Loucy (cell line): ENCODE measurements around the gene KRTAP9-9.
"Not testable (repeated sequence)": the region's sequence is repeated elsewhere in the genome, so short reads cannot be mapped to it uniquely, and the experiment has no call there.

Experiments
- H2AFZ ChIP-seq: fragments of 200-600 bp; sonication (generic); 2 replicates; pipeline ENCODE4 v1.6.0; 2016; ENCODE audit warnings: antibody characterized with exemption, mild to moderate bottlenecking, low read length, moderate library complexity
- H3F3A ChIP-seq: fragments of 200-600 bp; 2 replicates; pipeline ENCODE4 v1.6.0; 2016; ENCODE audit warnings: antibody characterized with exemption, low read depth, mild to moderate bottlenecking
- H3K27me3 ChIP-seq: fragments of 200-600 bp; sonication (generic); 2 replicates; pipeline ENCODE4 v1.6.1; 2014; ENCODE audit warnings: low read length, mild to moderate bottlenecking; ENCODE audit not compliant: insufficient read depth, poor library complexity, severe bottlenecking
- H3K36me3 ChIP-seq: fragments of 200-600 bp; sonication (generic); 2 replicates; pipeline ENCODE4 v1.6.1; 2016; ENCODE audit warnings: low read length; ENCODE audit not compliant: insufficient read depth
- H3K4me1 ChIP-seq: fragments of 200-600 bp; sonication (generic); 2 replicates; pipeline ENCODE4 v1.5.1; 2014; ENCODE audit warnings: low read length, mild to moderate bottlenecking; ENCODE audit not compliant: insufficient read depth, poor library complexity, severe bottlenecking
- H3K4me2 ChIP-seq: fragments of 200-600 bp; sonication (generic); 2 replicates; pipeline ENCODE4 v1.6.0; 2014; ENCODE audit warnings: antibody characterized with exemption, low read length, low read depth, mild to moderate bottlenecking; ENCODE audit not compliant: poor library complexity, severe bottlenecking
- H3K4me3 ChIP-seq: fragments of 200-600 bp; sonication (generic); 2 replicates; pipeline ENCODE4 v1.5.1; 2014; ENCODE audit warnings: low read length, mild to moderate bottlenecking, mixed read lengths; ENCODE audit not compliant: poor library complexity, severe bottlenecking
- H3K79me2 ChIP-seq: fragments of 200-600 bp; sonication (generic); 2 replicates; pipeline ENCODE4 v1.6.1; 2014; ENCODE audit warnings: low read length; ENCODE audit not compliant: insufficient read depth
- H3K9ac ChIP-seq: fragments of 200-600 bp; sonication (generic); 2 replicates; pipeline ENCODE4 v1.6.0; 2014; ENCODE audit warnings: mild to moderate bottlenecking, low read depth, low read length, moderate library complexity; ENCODE audit not compliant: poor library complexity, severe bottlenecking
- H3K9me2 ChIP-seq: fragments of 200-600 bp; sonication (generic); replicated peaks from 2 replicates; pipeline ENCODE4 v1.6.1; 2016; ENCODE audit warnings: low read depth, low read length, mixed read lengths
- H3K9me3 ChIP-seq: fragments of 200-600 bp; sonication (generic); 2 replicates; pipeline ENCODE4 v1.6.1; 2014; ENCODE audit warnings: mild to moderate bottlenecking, antibody characterized with exemption, low read length, low read depth; ENCODE audit not compliant: insufficient read depth
- H4K20me1 ChIP-seq: fragments of 200-600 bp; sonication (generic); 2 replicates; pipeline ENCODE4 v1.6.0; 2014; ENCODE audit warnings: antibody characterized with exemption, low read length, mild to moderate bottlenecking; ENCODE audit not compliant: insufficient read depth, poor library complexity, severe bottlenecking
- CTCF ChIP-seq: fragments of 200-600 bp; sonication (generic); conservative IDR thresholded peaks from 2 replicates; pipeline ENCODE4 v1.5.1; 2014; ENCODE audit warnings: mild to moderate bottlenecking, antibody characterized with exemption, low read length
- EZH2phosphoT487 ChIP-seq: fragments of 200-600 bp; IDR thresholded peaks from 2 replicates; pipeline ENCODE4 v1.6.1; 2018; ENCODE audit warnings: antibody characterized with exemption, mild to moderate bottlenecking, moderate library complexity, borderline replicate concordance

KRTAP9-9 gene

GRCh38 chr17:41264599-41264998, 9.4 kb downstream of the KRTAP9-9 start:
- Histone ChIP-seq H3K36me3 (no peaks in the 10 kb centered on the region), H3K9ac (no peak overlapping the region), H2AFZ (no peak overlapping the region), H3K79me2 (no peaks in the 10 kb centered on the region), H3K4me1 (no peaks in the 10 kb centered on the region), H3K9me3 (no peaks in the 10 kb centered on the region), H3K9me2 (no peaks in the 10 kb centered on the region), H3K4me3 (no peak overlapping the region), H3K27me3 (no peaks in the 10 kb centered on the region), H3F3A (no peaks in the 10 kb centered on the region), H3K4me2 (no peak overlapping the region), H4K20me1 (no peaks in the 10 kb centered on the region)
- TF ChIP-seq EZH2phosphoT487: no peak
- no peak for TF ChIP-seq CTCF

- Histone ChIP-seq H3K9me3 (no peaks in the 10 kb centered on the region), H3K4me3 (no peak within 1 kb of the TSS), H3K9ac (no peak within 1 kb of the TSS), H3K36me3 (no peaks in the 10 kb centered on the region), H3K27me3 (no peaks in the 10 kb centered on the region), H3F3A (no peaks in the 10 kb centered on the region), H3K4me1 (no peaks in the 10 kb centered on the region), H3K4me2 (no peak within 1 kb of the TSS), H2AFZ (no peak within 1 kb of the TSS), H4K20me1 (no peaks in the 10 kb centered on the region), H3K9me2 (no peaks in the 10 kb centered on the region), H3K79me2 (no peaks in the 10 kb centered on the region)
- no peak for TF ChIP-seq EZH2phosphoT487
- TF ChIP-seq CTCF: no peak
These were observed 9.9 kb downstream of the KRTAP9-9 start, which contains the start of gene KRTAP9-6 for GRCh38 chr17:41265078-41265477. Gene KRTAP9-6 (plus strand): TSS chr17:41265378. CDS start chr17:41265378, 0 bp downstream.

- no peaks in the 10 kb centered on the region for H3K79me2 ChIP-seq
- H3K9ac ChIP-seq: no peak overlapping the region
- H3K36me3 ChIP-seq: no peaks in the 10 kb centered on the region
- no peak overlapping the region for H3K4me3 ChIP-seq
- H3K9me2 ChIP-seq: no peaks in the 10 kb centered on the region
- H3K4me1 ChIP-seq: no peaks in the 10 kb centered on the region
- no peak overlapping the region for H2AFZ ChIP-seq
- H4K20me1 ChIP-seq: no peaks in the 10 kb centered on the region
- H3K9me3 ChIP-seq: no peaks in the 10 kb centered on the region
- no peaks in the 10 kb centered on the region for H3K27me3 ChIP-seq
- no peak overlapping the region for H3K4me2 ChIP-seq
- no peaks in the 10 kb centered on the region for H3F3A ChIP-seq
- TF ChIP-seq CTCF (no peak), EZH2phosphoT487 (no peak)
These were observed 12.5 kb downstream of the KRTAP9-9 start for GRCh38 chr17:41267711-41268110.

- not testable (repeated sequence) for H3K9me3 ChIP-seq, H3K4me1 ChIP-seq, H3K79me2 ChIP-seq, H3K9me2 ChIP-seq, H3K4me2 ChIP-seq, H3F3A ChIP-seq, H4K20me1 ChIP-seq, H3K9ac ChIP-seq, H3K27me3 ChIP-seq, H2AFZ ChIP-seq, H3K36me3 ChIP-seq, H3K4me3 ChIP-seq
These were observed 16.1 kb downstream of the KRTAP9-9 start for GRCh38 chr17:41271323-41271722.
